DND-41 (cell line): ENCODE data around the gene ACSF3.

ENCODE experiments used
- CTCF ChIP-seq: IDR thresholded peaks from 2 replicates; pipeline ENCODE4 v1.5.1; 2012; ENCODE audit warnings: borderline replicate concordance, low read length, moderate library complexity, mild to moderate bottlenecking; ENCODE audit not compliant: poor library complexity, severe bottlenecking; ENCODE audit errors: extremely low read depth
- EZH2 ChIP-seq: IDR thresholded peaks from 3 replicates; pipeline ENCODE4 v1.6.1; 2012; ENCODE audit warnings: borderline replicate concordance, low read depth, mild to moderate bottlenecking, moderate library complexity, low read length, inconsistent platforms; ENCODE audit not compliant: severe bottlenecking

DNA sequence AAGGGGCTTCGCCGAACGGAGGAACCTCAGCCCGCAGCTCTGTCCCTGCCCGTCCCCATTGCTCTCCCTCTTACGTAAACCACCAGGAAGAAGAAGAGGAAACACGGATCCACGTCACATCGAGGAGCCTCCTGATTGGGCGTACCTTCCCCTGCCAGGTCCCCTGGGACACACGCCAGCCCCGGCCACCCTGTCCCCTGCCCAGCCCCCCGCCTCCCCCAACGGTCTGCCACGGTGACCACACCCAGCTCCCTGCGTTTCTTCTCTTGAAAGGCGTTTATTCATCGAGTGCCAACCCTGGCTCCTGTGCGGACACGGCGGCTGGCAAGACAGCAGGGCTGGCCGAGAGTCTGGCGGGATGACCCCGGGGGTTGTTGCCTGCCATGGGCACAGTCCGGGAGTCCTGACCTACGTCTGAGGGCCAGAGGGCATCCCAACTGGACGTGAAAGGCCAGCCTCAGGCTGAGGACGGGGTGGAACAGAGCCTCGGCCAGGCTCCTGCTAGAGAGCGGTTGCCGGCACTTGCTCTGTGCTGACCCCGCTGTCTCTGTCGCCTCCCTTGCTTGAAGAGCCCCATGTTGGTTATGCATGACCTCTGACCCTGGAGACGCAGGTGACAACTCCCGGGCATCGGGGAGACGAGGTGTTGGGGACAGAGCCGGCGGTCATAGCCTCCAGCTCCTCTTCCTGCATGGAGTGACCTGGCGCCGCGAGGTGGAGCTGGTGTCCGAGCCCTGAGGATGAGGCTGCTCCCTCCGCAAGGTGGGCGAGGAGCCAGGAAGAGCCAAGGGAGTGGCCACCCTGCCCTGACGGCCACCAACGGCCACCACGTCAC, 40.5 kb upstream of the ACSF3 start:
- TF ChIP-seq CTCF (no peak), EZH2 (no peak)
